IMR-90 (cell line): ENCODE data around the gene TP63. TPM values are rescaled to one million over a fixed set of nuclear protein-coding genes. Genes with fewer than 3 reads are reported as not detected.

Experiments used
- ATAC-seq: fragments of 200-7000 bp; cut with Tn5 transposase; 2 replicates; pipeline ENCODE4 v1.9.1; 2020; ENCODE audit warnings: low read depth, mild to moderate bottlenecking, moderate library complexity
- BruUV-seq: library from RNA; stranded (reverse); fragments of 400-500 nt; replicated peaks from 2 replicates; lab custom pipeline; 2021; lab: Mats Ljungman, UMichigan
- CTCF ChIA-PET: fragments of 300-600 bp; formaldehyde crosslinking; extraction: SDS; loops from one replicate; lab custom pipeline; 2021; ENCODE audit warnings: antibody characterized with exemption; lab: Yijun Ruan, JAX
- POLR2A ChIA-PET: fragments of 300-600 bp; sonication (Branson Sonifier 250); formaldehyde crosslinking; loops from one replicate; lab custom pipeline; 2022; ENCODE audit warnings: antibody characterized with exemption; ENCODE audit not compliant: unreplicated experiment; lab: Charles Lee
- DNase-seq: peaks from one replicate; pipeline ENCODE4 v3.0.0; 2013
- H2AFZ ChIP-seq: replicated peaks from 2 replicates; pipeline ENCODE3; 2013; ENCODE audit warnings: low read length, mild to moderate bottlenecking; ENCODE audit not compliant: poor library complexity
- H2AK5ac ChIP-seq: 2 replicates; pipeline ENCODE4 v1.6.1; 2013; ENCODE audit warnings: low read depth, low read length, inconsistent platforms
- H2AK9ac ChIP-seq: replicated peaks from 2 replicates; pipeline ENCODE3; 2013; ENCODE audit warnings: mild to moderate bottlenecking, low read depth, low read length, moderate library complexity; ENCODE audit not compliant: poor library complexity
- H2BK120ac ChIP-seq: 2 replicates; pipeline ENCODE4 v1.6.1; 2013; ENCODE audit warnings: low read depth, low read length, inconsistent platforms
- H2BK15ac ChIP-seq: 3 replicates; pipeline ENCODE4 v1.6.1; 2013; ENCODE audit warnings: low read depth, low read length, inconsistent platforms
- H2BK20ac ChIP-seq: 2 replicates; pipeline ENCODE4 v1.6.1; 2013; ENCODE audit warnings: low read depth, mild to moderate bottlenecking, inconsistent platforms, low read length, moderate library complexity
- H2BK5ac ChIP-seq: 2 replicates; pipeline ENCODE4 v1.6.1; 2013; ENCODE audit warnings: mild to moderate bottlenecking, low read depth, low read length, inconsistent platforms; ENCODE audit not compliant: poor library complexity, severe bottlenecking
- H3K14ac ChIP-seq: replicated peaks from 2 replicates; pipeline ENCODE4 v1.6.1; 2013; ENCODE audit warnings: low read depth, low read length, inconsistent platforms
- H3K18ac ChIP-seq: 2 replicates; pipeline ENCODE4 v1.6.1; 2013; ENCODE audit warnings: low read depth, low read length, control low read depth
- H3K23ac ChIP-seq: 2 replicates; pipeline ENCODE4 v1.6.1; 2013; ENCODE audit warnings: low read depth, low read length, inconsistent platforms
- H3K27ac ChIP-seq: 2 replicates; pipeline ENCODE4 v1.5.1; 2013; ENCODE audit warnings: mild to moderate bottlenecking, control low read depth, low read length; ENCODE audit not compliant: insufficient read depth
- H3K27me3 ChIP-seq: 2 replicates; pipeline ENCODE4 v1.6.1; 2013; ENCODE audit warnings: low read length; ENCODE audit not compliant: control insufficient read depth, insufficient read depth
- H3K36me3 ChIP-seq: 2 replicates; pipeline ENCODE4 v1.6.1; 2013; ENCODE audit warnings: low read length, mixed read lengths; ENCODE audit not compliant: control insufficient read depth, insufficient read depth
- H3K4ac ChIP-seq: 2 replicates; pipeline ENCODE4 v1.6.1; 2013; ENCODE audit warnings: low read depth, low read length, inconsistent platforms
- H3K4me1 ChIP-seq: 2 replicates; pipeline ENCODE4 v1.6.1; 2013; ENCODE audit warnings: low read length, mixed read lengths; ENCODE audit not compliant: control insufficient read depth, insufficient read depth
- H3K4me2 ChIP-seq: 2 replicates; pipeline ENCODE4 v1.6.1; 2013; ENCODE audit warnings: low read depth, mild to moderate bottlenecking, control low read depth, low read length, moderate library complexity
- H3K4me3 ChIP-seq: 2 replicates; pipeline ENCODE4 v1.5.1; 2013; ENCODE audit warnings: low read depth, mild to moderate bottlenecking, control low read depth, low read length, moderate library complexity; ENCODE audit not compliant: insufficient read depth
- H3K56ac ChIP-seq: 2 replicates; pipeline ENCODE4 v1.6.1; 2013; ENCODE audit warnings: low read length, inconsistent platforms; ENCODE audit not compliant: insufficient read depth; ENCODE audit errors: extremely low read depth
- H3K79me1 ChIP-seq, 2 experiments: 2 replicates each; pipeline ENCODE4 v1.6.1; 2013; ENCODE audit warnings: low read length in 2 of 2, inconsistent platforms in 1 of 2, low read depth in 1 of 2
- H3K9ac ChIP-seq: 2 replicates; pipeline ENCODE4 v1.6.1; 2013; ENCODE audit warnings: low read depth, low read length, control low read depth
- H3K9me1 ChIP-seq: 2 replicates; pipeline ENCODE4 v1.6.1; 2013; ENCODE audit warnings: low read length, inconsistent platforms; ENCODE audit not compliant: insufficient read depth
- H3K9me3 ChIP-seq: 2 replicates; pipeline ENCODE4 v1.6.1; 2013; ENCODE audit warnings: low read length; ENCODE audit not compliant: control insufficient read depth, insufficient read depth
- H4K20me1 ChIP-seq: 2 replicates; pipeline ENCODE4 v1.6.1; 2013; ENCODE audit warnings: low read length, inconsistent platforms; ENCODE audit not compliant: insufficient read depth
- H4K5ac ChIP-seq: 2 replicates; pipeline ENCODE4 v1.6.1; 2013; ENCODE audit warnings: mild to moderate bottlenecking, low read depth, low read length, control low read depth
- H4K8ac ChIP-seq, 2 experiments: 2 replicates each; pipeline ENCODE4 v1.6.1; 2013; ENCODE audit warnings: low read depth in 2 of 2, low read length in 2 of 2, control low read depth in 1 of 2, inconsistent platforms in 1 of 2
- H4K91ac ChIP-seq: 2 replicates; pipeline ENCODE4 v1.6.1; 2013; ENCODE audit warnings: low read depth, low read length, inconsistent platforms; ENCODE audit not compliant: insufficient read depth
- RCOR1 ChIP-seq: IDR thresholded peaks from 2 replicates; pipeline ENCODE4 v1.6.1; 2012; ENCODE audit warnings: mild to moderate bottlenecking, low read length, improper control_type of control experiment; ENCODE audit not compliant: insufficient replicate concordance
- SMC3 ChIP-seq: fragments of 150-350 bp; IDR thresholded peaks from 2 replicates; pipeline ENCODE4 v1.6.1; 2016; ENCODE audit warnings: low read depth, mild to moderate bottlenecking, antibody characterized with exemption, low read length, moderate library complexity
- WGBS, 2 experiments: methylation state at CpG; one replicate each; pipeline versions ENCODE4 v1.1.5 to v1.1.7; 2013; ENCODE audit warnings: missing lambda C conversion rate in 2 of 2; ENCODE audit not compliant: insufficient read length in 1 of 2; ENCODE audit errors: extremely low coverage in 2 of 2; 5-methylcytosine and 5-hydroxymethylcytosine counted together
- dilution Hi-C: fragments of 300-500 bp; cut with HindIII; formaldehyde crosslinking; loops from one replicate; pipeline ENCODE4 v1.14.3; 2018; ENCODE audit warnings: low sequenced_read_pairs; ENCODE audit not compliant: unreplicated experiment
- in situ Hi-C: fragments of 300-500 bp; cut with MboI; formaldehyde crosslinking; loops from 3 replicates; pipeline ENCODE4 v1.14.3; 2019; ENCODE audit warnings: low sequenced_read_pairs, inconsistent platforms, mixed read lengths
- intact Hi-C: fragments of 100-400 bp; cut with micrococcal nuclease; formaldehyde crosslinking; loops from 2 replicates; pipeline ENCODE4 v1.10.0; 2022
- polyA plus RNA-seq, 3 experiments: library from polyadenylated mRNA; depleted of rRNA; stranded (reverse); fragments of >200 nt; gene quantifications; 2 replicates each; pipeline ENCODE4 v1.2.3, GENCODE V29; 2012; ENCODE audit warnings: low replicate concordance in 1 of 3
- total RNA-seq: library from RNA; depleted of rRNA; stranded (reverse); fragments of >200 nt; gene quantifications from 2 replicates; pipeline ENCODE4 v1.2.3, GENCODE V29; 2012

The TP63 gene
- total and polyA plus RNA-seq, 2 of the 4 experiments (the other 2 are of a cell fraction) = not detected

DNA sequence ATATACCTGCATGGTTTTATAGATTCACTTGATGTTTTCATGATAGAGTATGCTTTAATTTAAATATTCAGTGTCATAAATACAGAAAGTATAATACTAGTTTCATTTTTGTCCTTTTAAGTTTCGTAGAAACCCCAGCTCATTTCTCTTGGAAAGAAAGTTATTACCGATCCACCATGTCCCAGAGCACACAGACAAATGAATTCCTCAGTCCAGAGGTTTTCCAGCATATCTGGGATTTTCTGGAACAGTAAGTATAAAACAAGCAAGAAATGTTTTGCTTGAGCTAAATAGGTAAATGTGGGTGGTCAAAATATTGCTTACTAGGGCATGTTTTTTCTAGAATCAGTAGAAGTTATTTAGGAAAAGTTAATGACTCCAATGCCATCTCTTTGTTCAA lies 106.4 kb downstream of the TP63 start:
- no peak overlapping the region for H3K14ac ChIP-seq
- H3K4me2 ChIP-seq = no peak overlapping the region
- H3K56ac ChIP-seq = no peak overlapping the region
- H3K27me3 ChIP-seq = no peaks in the 10 kb centered on the region; the same call in 1 of the 2 replicates
- H4K91ac ChIP-seq = no peak overlapping the region
- no peaks in the 10 kb centered on the region for H4K20me1 ChIP-seq
- no peak overlapping the region for H2BK5ac ChIP-seq
- H4K5ac ChIP-seq = no peak overlapping the region
- H2AK9ac ChIP-seq = no peak overlapping the region
- no peak overlapping the region for H2AFZ ChIP-seq
- H3K4me3 ChIP-seq = no peak overlapping the region
- H3K36me3 ChIP-seq = no peaks in the 10 kb centered on the region
- H2BK120ac ChIP-seq = no peak overlapping the region
- dilution Hi-C loops = no loop called here
- no CpG with 5 or more reads among the region's 2 CpGs for WGBS, 2 experiments
- no peak overlapping the region for H2AK5ac ChIP-seq
- no peak overlapping the region for H3K27ac ChIP-seq
- intact Hi-C loops = no loop called here
- no peak overlapping the region for H3K23ac ChIP-seq
- H4K8ac ChIP-seq = no peak overlapping the region
- no peak overlapping the region for H3K18ac ChIP-seq
- no peaks in the 10 kb centered on the region for H3K9me3 ChIP-seq
- no peak overlapping the region for H2BK20ac ChIP-seq
- no TSS peak for BruUV-seq
- H3K4ac ChIP-seq = no peak overlapping the region
- no peak overlapping the region for H3K9ac ChIP-seq
- ChIA-PET POLR2A (no interaction called here), CTCF (no interaction called here)
- TF ChIP-seq SMC3 (no peak), RCOR1 (no peak)
- H3K4me1 ChIP-seq = no peaks in the 10 kb centered on the region
- no peaks in the 10 kb centered on the region for H3K79me1 ChIP-seq
- DNase-seq (no peak), ATAC-seq (no peak)
- in situ Hi-C loops = no loop called here
- H3K9me1 ChIP-seq = no peaks in the 10 kb centered on the region
- H2BK15ac ChIP-seq = no peak overlapping the region
